SK-N-SH treated with all-trans-retinoic acid at 6 μM for 48 hours (cell line): ENCODE data around the gene NTM.

Source experiments
- ARNTL ChIP-seq: fragments of 450-650 bp; formaldehyde crosslinking; IDR thresholded peaks from 2 replicates; pipeline ENCODE4 v1.5.0; 2020; ENCODE audit warnings: low read depth, mild to moderate bottlenecking, moderate library complexity, borderline replicate concordance
- ESRRG ChIP-seq: fragments of 250-450 bp; sonication (Bioruptor Pico); IDR thresholded peaks from 2 replicates; pipeline ENCODE4 v1.6.1; 2021; ENCODE audit warnings: mild to moderate bottlenecking
- GLIS3 ChIP-seq: fragments of 250-450 bp; sonication (Bioruptor Pico); IDR thresholded peaks from 2 replicates; pipeline ENCODE4 v1.5.0; 2020; ENCODE audit warnings: mild to moderate bottlenecking, moderate library complexity
- PATZ1 ChIP-seq: fragments of 250-450 bp; sonication (Bioruptor Pico); IDR thresholded peaks from 2 replicates; pipeline ENCODE4 v1.8.0; 2020; ENCODE audit warnings: mild to moderate bottlenecking, moderate library complexity, borderline replicate concordance
- ZC3H10 ChIP-seq: fragments of 250-450 bp; sonication (Bioruptor Pico); IDR thresholded peaks from 2 replicates; pipeline ENCODE4 v1.5.1; 2021; ENCODE audit warnings: mild to moderate bottlenecking, moderate library complexity

- no peak for TF ChIP-seq GLIS3
- no peak for TF ChIP-seq ZC3H10 (CRISPR knock-in tag)
- no peak for TF ChIP-seq PATZ1 (CRISPR knock-in tag)
- no peak for TF ChIP-seq ARNTL
- TF ChIP-seq ESRRG (CRISPR knock-in tag), result no peak
Measured at GRCh38 chr11:131750152-131750551, 379.7 kb downstream of the NTM start.
